ENCODE measurements around the gene R3HDM4. TPM values are rescaled to one million over a fixed set of nuclear protein-coding genes. Genes with fewer than 3 reads are reported as not detected.

Gene R3HDM4
- total and polyA plus RNA-seq, 9 of the 15 experiments (the other 6 are each of a cell fraction or from before 2014, with no cell fraction given), result 3.2 to 154 (median 59.0) TPM

GRCh38 chr19:944171-944567 is 31.1 kb upstream of the R3HDM4 start (continued):
- 0 out of 2 replicates have a peak, but pooled peaks have one; percentile 26 for TF ChIP-seq ZBTB49 (CRISPR knock-in tag; IDR thresholded peaks at IDR 0.05; ENCODE audit: borderline replicate concordance)
- TF ChIP-seq KLF1 (tag; IDR thresholded peaks at IDR 0.05), result peak; percentile 96

- in situ Hi-C loops (cut with MboI), result no loop called here
- Histone ChIP-seq H3K9me1 (ENCODE audit: control insufficient read depth, insufficient read depth, low read length) (peaks cover 6% of the 10 kb centered on the region), H3K79me2 (ENCODE audit: control insufficient read depth, insufficient read depth, low read length) (peaks cover 86% of the 10 kb centered on the region), H3K9me3 (replicated peaks; ENCODE audit: control insufficient read depth, insufficient read depth, low read depth, low read length) (no peaks in the 10 kb centered on the region), H3K27me3 (ENCODE audit: control insufficient read depth in 2 of 2, insufficient read depth in 2 of 2, low read length in 2 of 2) (no peaks in the 10 kb centered on the region), H3K4me2 (ENCODE audit: insufficient read depth, low read length) (peak overlapping the region; percentile 55), H2AFZ (ENCODE audit: low read depth, low read length) (no peak overlapping the region), H3K27ac (ENCODE audit: extremely low read depth, low read depth, low read length) (no peak overlapping the region), H3K4me1 (replicated peaks in 1 of 2; ENCODE audit: control insufficient read depth in 2 of 2, insufficient read depth in 2 of 2, low read length in 2 of 2) (peaks cover 13 to 80% of the 10 kb centered on the region in 2 experiments), H4K20me1 (replicated peaks; ENCODE audit: control insufficient read depth, insufficient read depth, low read length) (peaks cover 24% of the 10 kb centered on the region), H3K4me3 (no peak overlapping the region), H3K9ac (ENCODE audit: insufficient read depth in 1 of 2, low read depth in 2 of 2, low read length in 2 of 2) (peak overlapping the region in 1 of 2 experiments; percentile 81; a peak in 2 of 4 replicates), H3K36me3 (ENCODE audit: control insufficient read depth, insufficient read depth, low read length) (peaks cover 68% of the 10 kb centered on the region; the same call in 2 of the 3 replicates)
- POLR2A ChIA-PET, result interaction anchor here (0.6 to 1.1 kb wide), 4 partner anchors 9 to 1038 kb away, joined by 3 to 4 read pairs (median 4); no protein-coding TSS in a partner anchor
- BruUV-seq (replicated peaks), result no TSS peak
- CTCF ChIA-PET (ENCODE audit: low intra/inter-chr PET ratio), result no interaction called here
- FAIRE-seq, result no peak
- DNase-seq (ENCODE audit: extremely low read depth in 1 of 4, low spot score in 3 of 4), result no peak
- intact Hi-C loops (cut with micrococcal nuclease), result no loop called here
- WGBS (ENCODE audit: insufficient coverage, low coverage, missing lambda C conversion rate), result 52% methylated on average over 9 of the region's 17 CpGs
- no peak for ATAC-seq
- TF ChIP-seq RNF2 (IDR thresholded peaks at IDR 0.05), result no peak
- TF ChIP-seq OTX1 (CRISPR knock-in tag; IDR thresholded peaks at IDR 0.05), result no peak
- no peak for TF ChIP-seq CREBBP (IDR thresholded peaks at IDR 0.05; ENCODE audit: low read depth, low read length)
- TF ChIP-seq HIVEP1 (CRISPR knock-in tag; IDR thresholded peaks at IDR 0.05), result no peak
- TF ChIP-seq PKNOX1 (IDR thresholded peaks at IDR 0.05), result no peak
- peak; percentile 98 for TF ChIP-seq ZKSCAN8 (CRISPR knock-in tag; IDR thresholded peaks at IDR 0.05)
- TF ChIP-seq CREM (IDR thresholded peaks at IDR 0.05; ENCODE audit: low read depth), result no peak
- TF ChIP-seq CREB3L1 (IDR thresholded peaks at IDR 0.05; ENCODE audit: borderline replicate concordance, low read depth), result no peak
- no peak for TF ChIP-seq TAF1 (IDR thresholded peaks at IDR 0.05; ENCODE audit: control insufficient read depth, extremely low read depth, insufficient read depth, low read length, severe bottlenecking)
- no peak for TF ChIP-seq CLOCK (CRISPR knock-in tag; IDR thresholded peaks at IDR 0.05; ENCODE audit: borderline replicate concordance)
- no peak for TF ChIP-seq ZNF551 (CRISPR knock-in tag; IDR thresholded peaks at IDR 0.05)
Observed at GRCh38 chr19:943551-944170, 30.6 kb upstream of the R3HDM4 start.

Data from K562 (cell line).